Right atrium auricular region (tissue), 2 donors: Measurements from ENCODE around the gene FBXO2. TPM values are rescaled to one million over a fixed set of nuclear protein-coding genes. Genes with fewer than 3 reads are reported as not detected.

Experiments used
- DNase-seq: peaks from one replicate; pipeline ENCODE4 v3.0.0-alpha.2; 2019; ENCODE audit warnings: low spot score
- H3K27ac ChIP-seq, 2 donors: fragments of 200-600 bp; sonication (generic); 1 replicate in 1 of 2; 2 replicates in 1 of 2; pipeline ENCODE4 v1.5.1; 2016 to 2019
- H3K27me3 ChIP-seq, 2 donors: fragments of 200-600 bp; sonication (generic); one replicate each; pipeline versions ENCODE4 v1.5.1 to v1.6.0; 2017 to 2019
- H3K36me3 ChIP-seq: fragments of 200-600 bp; sonication (generic); one replicate; pipeline ENCODE4 v1.5.1; 2016
- H3K4me1 ChIP-seq, 2 donors: fragments of 200-600 bp; sonication (generic); one replicate each; pipeline versions ENCODE4 v1.5.1 to v1.6.0; 2017 to 2019
- H3K4me3 ChIP-seq, 2 donors: fragments of 200-600 bp; sonication (generic); 1 replicate in 1 of 2; 2 replicates in 1 of 2; pipeline ENCODE4 v1.5.1; 2017 to 2019; ENCODE audit warnings: mild to moderate bottlenecking in 1 of 2, moderate library complexity in 1 of 2
- H3K9me3 ChIP-seq, 2 donors: fragments of 200-600 bp; sonication (generic); one replicate each; pipeline ENCODE4 v1.5.1; 2019
- total RNA-seq, 2 donors: library from RNA; depleted of rRNA; stranded (reverse); fragments of >200 nt; gene quantifications; one replicate each; pipeline ENCODE4 v1.1.0, GENCODE V29; 2016
- TF ChIP-seq, protein P1 (sequence below), 2 donors: fragments of 200-600 bp; sonication (generic); IDR thresholded peaks; one replicate each; pipeline ENCODE4 v1.5.1; 2019; ENCODE audit warnings: antibody characterized with exemption in 2 of 2

Gene FBXO2
- total RNA-seq, 2 donors from 2014 or later = 2.5 to 16.7 TPM

DNA sequence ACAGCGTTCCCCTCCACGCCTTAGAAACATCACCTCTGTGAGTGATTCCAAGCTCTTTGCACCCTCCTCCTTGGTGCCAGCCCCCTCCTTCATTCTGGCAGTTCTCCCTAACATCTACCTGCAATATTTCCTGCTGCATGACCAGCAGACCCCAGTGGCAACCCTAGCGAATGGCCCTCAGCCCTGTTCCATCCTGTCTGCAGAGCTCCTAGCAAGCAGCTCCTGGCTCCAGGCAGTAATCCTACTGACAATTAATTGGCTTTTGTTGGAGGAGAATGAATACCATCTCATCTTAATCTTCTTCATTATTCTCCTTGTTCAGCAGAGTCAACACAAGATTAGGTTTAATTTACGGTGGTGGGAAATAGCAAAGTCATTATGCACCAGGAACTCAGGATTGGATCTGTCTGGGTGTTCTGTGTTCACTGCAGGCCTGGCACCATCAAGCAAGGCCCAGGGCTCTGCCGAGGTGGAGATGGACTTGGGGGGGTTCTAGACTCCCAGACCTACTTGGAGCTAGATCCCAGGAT is 12.4 kb downstream of the FBXO2 start:
- Histone ChIP-seq H3K27me3 (no peaks in the 10 kb centered on the region), H3K36me3 (no peaks in the 10 kb centered on the region), H3K27ac (no peak overlapping the region), H3K4me3 (no peak overlapping the region), H3K4me1 (no peaks in the 10 kb centered on the region), H3K9me3 (no peaks in the 10 kb centered on the region)
- DNase-seq = no peak
- TF ChIP-seq, protein P1, sequence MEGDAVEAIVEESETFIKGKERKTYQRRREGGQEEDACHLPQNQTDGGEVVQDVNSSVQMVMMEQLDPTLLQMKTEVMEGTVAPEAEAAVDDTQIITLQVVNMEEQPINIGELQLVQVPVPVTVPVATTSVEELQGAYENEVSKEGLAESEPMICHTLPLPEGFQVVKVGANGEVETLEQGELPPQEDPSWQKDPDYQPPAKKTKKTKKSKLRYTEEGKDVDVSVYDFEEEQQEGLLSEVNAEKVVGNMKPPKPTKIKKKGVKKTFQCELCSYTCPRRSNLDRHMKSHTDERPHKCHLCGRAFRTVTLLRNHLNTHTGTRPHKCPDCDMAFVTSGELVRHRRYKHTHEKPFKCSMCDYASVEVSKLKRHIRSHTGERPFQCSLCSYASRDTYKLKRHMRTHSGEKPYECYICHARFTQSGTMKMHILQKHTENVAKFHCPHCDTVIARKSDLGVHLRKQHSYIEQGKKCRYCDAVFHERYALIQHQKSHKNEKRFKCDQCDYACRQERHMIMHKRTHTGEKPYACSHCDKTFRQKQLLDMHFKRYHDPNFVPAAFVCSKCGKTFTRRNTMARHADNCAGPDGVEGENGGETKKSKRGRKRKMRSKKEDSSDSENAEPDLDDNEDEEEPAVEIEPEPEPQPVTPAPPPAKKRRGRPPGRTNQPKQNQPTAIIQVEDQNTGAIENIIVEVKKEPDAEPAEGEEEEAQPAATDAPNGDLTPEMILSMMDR (IDR thresholded peaks at IDR 0.05) = no peak

DNA sequence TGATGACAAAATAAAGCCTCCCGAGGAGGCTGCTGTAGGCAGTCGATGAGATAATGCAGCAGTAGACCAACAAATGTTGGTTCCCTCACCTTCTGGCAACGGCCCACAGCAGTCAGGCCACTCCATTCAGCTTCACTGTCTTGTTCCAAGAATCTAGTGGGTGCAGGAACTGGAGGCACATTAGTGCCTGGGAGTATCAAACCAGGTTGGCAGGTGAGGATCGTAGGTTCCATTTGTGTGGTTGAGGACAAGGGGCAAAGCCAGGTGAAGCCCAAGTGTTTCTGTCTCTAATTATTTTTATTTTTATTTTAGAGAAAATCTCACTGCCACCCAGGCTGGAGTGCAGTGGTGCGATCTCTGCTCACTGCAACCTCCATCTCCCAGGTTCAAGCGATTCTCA is 13.3 kb downstream of the FBXO2 start:
- Histone ChIP-seq H3K36me3 (no peaks in the 10 kb centered on the region), H3K9me3 (no peaks in the 10 kb centered on the region), H3K27me3 (no peaks in the 10 kb centered on the region), H3K4me3 (no peak overlapping the region), H3K4me1 (no peaks in the 10 kb centered on the region), H3K27ac (no peak overlapping the region)
- DNase-seq = no peak
- TF ChIP-seq, protein P1 (IDR thresholded peaks at IDR 0.05) = no peak

DNA sequence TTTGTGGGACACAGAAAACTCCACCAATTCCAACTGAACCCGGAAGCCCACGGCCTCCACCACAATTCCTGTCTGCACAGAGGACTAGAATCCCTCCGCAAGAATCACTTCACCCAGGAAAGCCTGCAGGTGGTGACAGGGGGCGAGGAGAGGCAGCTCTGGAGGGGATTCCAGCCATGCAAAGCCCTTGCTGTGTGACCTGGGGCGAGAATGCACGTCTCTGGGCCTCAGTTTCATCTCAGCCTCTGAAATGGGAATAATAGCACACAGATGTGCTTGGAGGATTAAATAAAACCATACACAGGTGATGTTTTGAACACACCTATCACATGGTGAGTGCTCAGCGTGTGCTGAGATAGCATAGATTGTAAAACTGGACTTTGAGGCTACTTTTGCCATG is 14.1 kb downstream of the FBXO2 start:
- DNase-seq = no peak
- no peaks in the 10 kb centered on the region for H3K27me3 ChIP-seq
- TF ChIP-seq, protein P1 (IDR thresholded peaks at IDR 0.05) = no peak

DNA sequence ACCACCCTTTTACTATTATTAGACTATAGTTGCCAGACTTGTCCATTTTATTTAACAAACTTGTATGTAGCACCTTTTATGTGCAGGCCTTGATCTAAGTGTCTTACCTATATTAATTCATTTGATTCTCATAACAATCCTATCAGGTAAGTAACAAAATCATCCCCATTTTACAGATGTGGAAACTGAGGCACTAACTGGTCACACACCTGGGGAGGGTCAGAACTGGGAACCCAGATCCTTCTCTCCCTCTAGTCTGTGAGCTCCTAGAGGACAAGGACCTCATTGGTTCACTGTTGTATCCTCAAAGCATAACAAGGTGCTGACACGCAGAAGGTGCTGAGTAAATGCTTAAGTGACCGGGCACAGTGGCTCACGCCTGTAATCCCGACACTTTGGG is 14.9 kb downstream of the FBXO2 start:
- TF ChIP-seq, protein P1 (IDR thresholded peaks at IDR 0.05) = no peak
- Histone ChIP-seq H3K27ac (no peak overlapping the region), H3K9me3 (no peaks in the 10 kb centered on the region), H3K36me3 (no peaks in the 10 kb centered on the region), H3K4me1 (no peaks in the 10 kb centered on the region), H3K27me3 (no peaks in the 10 kb centered on the region), H3K4me3 (no peak overlapping the region)
- no peak for DNase-seq

More for the DNA sequence above, 14.1 kb downstream of the FBXO2 start:
- no peaks in the 10 kb centered on the region for H3K36me3 ChIP-seq
- no peaks in the 10 kb centered on the region for H3K9me3 ChIP-seq
- H3K4me1 ChIP-seq = no peaks in the 10 kb centered on the region
- no peak overlapping the region for H3K4me3 ChIP-seq
- H3K27ac ChIP-seq = no peak overlapping the region

DNA sequence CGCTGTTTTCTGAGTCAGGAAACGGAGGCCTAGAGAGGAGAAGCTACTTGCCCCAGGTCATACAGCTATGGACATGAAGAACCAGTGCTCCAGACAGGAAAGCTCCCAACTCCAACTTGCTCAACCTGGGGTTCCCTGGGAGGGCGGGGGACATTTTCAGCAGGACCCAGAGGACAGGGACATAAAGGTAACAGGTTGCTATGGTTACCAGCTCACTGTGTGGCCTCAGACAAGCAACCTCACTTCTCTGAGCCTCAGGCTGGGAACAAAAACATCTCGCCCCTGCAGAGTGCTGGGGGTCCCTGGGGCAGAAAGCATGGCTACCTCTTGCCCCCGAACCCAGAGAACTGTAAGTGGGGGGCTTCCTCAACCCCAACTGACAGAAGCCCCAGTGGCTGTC is 16.1 kb downstream of the FBXO2 start:
- no peaks in the 10 kb centered on the region for H3K36me3 ChIP-seq
- no peaks in the 10 kb centered on the region for H3K4me1 ChIP-seq
- H3K27me3 ChIP-seq = no peaks in the 10 kb centered on the region
- TF ChIP-seq, protein P1 (IDR thresholded peaks at IDR 0.05) = no peak
- DNase-seq = no peak
- no peak overlapping the region for H3K4me3 ChIP-seq
- no peaks in the 10 kb centered on the region for H3K9me3 ChIP-seq
- H3K27ac ChIP-seq = no peak overlapping the region
